DND-41 (cell line): Measurements from ENCODE around the gene C9orf72.

Experiments used
- EZH2 ChIP-seq: IDR thresholded peaks from 3 replicates; pipeline ENCODE4 v1.6.1; 2012; ENCODE audit warnings: borderline replicate concordance, low read depth, mild to moderate bottlenecking, moderate library complexity, low read length, inconsistent platforms; ENCODE audit not compliant: severe bottlenecking
- TF ChIP-seq, protein P1 (sequence below): IDR thresholded peaks from 2 replicates; pipeline ENCODE4 v1.5.1; 2012; ENCODE audit warnings: borderline replicate concordance, low read length, moderate library complexity, mild to moderate bottlenecking; ENCODE audit not compliant: poor library complexity, severe bottlenecking; ENCODE audit errors: extremely low read depth

GRCh38 chr9:27540502-27540901 lies 32.8 kb downstream of the C9orf72 start:
- TF ChIP-seq, protein P1, sequence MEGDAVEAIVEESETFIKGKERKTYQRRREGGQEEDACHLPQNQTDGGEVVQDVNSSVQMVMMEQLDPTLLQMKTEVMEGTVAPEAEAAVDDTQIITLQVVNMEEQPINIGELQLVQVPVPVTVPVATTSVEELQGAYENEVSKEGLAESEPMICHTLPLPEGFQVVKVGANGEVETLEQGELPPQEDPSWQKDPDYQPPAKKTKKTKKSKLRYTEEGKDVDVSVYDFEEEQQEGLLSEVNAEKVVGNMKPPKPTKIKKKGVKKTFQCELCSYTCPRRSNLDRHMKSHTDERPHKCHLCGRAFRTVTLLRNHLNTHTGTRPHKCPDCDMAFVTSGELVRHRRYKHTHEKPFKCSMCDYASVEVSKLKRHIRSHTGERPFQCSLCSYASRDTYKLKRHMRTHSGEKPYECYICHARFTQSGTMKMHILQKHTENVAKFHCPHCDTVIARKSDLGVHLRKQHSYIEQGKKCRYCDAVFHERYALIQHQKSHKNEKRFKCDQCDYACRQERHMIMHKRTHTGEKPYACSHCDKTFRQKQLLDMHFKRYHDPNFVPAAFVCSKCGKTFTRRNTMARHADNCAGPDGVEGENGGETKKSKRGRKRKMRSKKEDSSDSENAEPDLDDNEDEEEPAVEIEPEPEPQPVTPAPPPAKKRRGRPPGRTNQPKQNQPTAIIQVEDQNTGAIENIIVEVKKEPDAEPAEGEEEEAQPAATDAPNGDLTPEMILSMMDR: no peak
- TF ChIP-seq EZH2: no peak
